GM06990 (cell line): ENCODE data around the gene RGS7.
"Not testable (repeated sequence)": the region's sequence is repeated elsewhere in the genome, so short reads cannot be mapped to it uniquely, and the experiment has no call there.

Experiments
- DNase-seq: peaks from one replicate; pipeline ENCODE4 v3.0.0-alpha.2; 2011; ENCODE audit not compliant: insufficient read length; ENCODE audit errors: extremely low read depth
- H3K27me3 ChIP-seq: replicated peaks from 2 replicates; pipeline ENCODE4 v1.6.0; 2011; ENCODE audit warnings: low read length; ENCODE audit not compliant: control insufficient read depth, insufficient read depth
- H3K36me3 ChIP-seq: 2 replicates; pipeline ENCODE4 v1.5.1; 2011; ENCODE audit warnings: low read length; ENCODE audit not compliant: control insufficient read depth, insufficient read depth
- H3K4me3 ChIP-seq: replicated peaks from 2 replicates; pipeline ENCODE4 v1.5.1; 2011; ENCODE audit warnings: low read depth, mild to moderate bottlenecking, control low read depth, low read length
- TF ChIP-seq, protein P1 (sequence below): IDR thresholded peaks from 2 replicates; pipeline ENCODE4 v1.5.1; 2011; ENCODE audit warnings: low read length, control low read depth, mild to moderate bottlenecking, inconsistent platforms; ENCODE audit not compliant: insufficient read depth, poor library complexity, severe bottlenecking

The RGS7 gene

DNA sequence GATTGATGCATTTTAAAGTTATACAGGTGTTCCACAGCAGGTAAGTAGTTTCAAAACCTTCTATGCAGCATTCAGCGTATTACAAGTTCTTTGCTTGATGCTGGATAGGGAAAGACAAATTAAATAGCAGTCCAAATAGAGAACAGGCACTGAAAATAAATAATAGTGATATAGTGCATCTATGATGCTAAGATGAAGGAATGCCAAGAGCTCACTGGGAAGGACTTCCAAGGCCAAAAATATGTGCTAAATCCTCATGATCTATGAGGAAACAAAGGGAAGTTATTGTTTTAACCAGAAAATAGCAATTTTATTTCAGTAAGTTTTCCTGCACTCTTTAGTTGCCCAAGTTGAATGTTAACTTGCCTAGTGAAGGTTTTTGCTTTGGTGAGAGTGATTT is 617.3 kb downstream of the RGS7 start:
- H3K4me3 ChIP-seq: no peak overlapping the region
- H3K27me3 ChIP-seq: no peaks in the 10 kb centered on the region
- no peak for DNase-seq
- TF ChIP-seq, protein P1, sequence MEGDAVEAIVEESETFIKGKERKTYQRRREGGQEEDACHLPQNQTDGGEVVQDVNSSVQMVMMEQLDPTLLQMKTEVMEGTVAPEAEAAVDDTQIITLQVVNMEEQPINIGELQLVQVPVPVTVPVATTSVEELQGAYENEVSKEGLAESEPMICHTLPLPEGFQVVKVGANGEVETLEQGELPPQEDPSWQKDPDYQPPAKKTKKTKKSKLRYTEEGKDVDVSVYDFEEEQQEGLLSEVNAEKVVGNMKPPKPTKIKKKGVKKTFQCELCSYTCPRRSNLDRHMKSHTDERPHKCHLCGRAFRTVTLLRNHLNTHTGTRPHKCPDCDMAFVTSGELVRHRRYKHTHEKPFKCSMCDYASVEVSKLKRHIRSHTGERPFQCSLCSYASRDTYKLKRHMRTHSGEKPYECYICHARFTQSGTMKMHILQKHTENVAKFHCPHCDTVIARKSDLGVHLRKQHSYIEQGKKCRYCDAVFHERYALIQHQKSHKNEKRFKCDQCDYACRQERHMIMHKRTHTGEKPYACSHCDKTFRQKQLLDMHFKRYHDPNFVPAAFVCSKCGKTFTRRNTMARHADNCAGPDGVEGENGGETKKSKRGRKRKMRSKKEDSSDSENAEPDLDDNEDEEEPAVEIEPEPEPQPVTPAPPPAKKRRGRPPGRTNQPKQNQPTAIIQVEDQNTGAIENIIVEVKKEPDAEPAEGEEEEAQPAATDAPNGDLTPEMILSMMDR: no peak
- no peaks in the 10 kb centered on the region for H3K36me3 ChIP-seq

DNA sequence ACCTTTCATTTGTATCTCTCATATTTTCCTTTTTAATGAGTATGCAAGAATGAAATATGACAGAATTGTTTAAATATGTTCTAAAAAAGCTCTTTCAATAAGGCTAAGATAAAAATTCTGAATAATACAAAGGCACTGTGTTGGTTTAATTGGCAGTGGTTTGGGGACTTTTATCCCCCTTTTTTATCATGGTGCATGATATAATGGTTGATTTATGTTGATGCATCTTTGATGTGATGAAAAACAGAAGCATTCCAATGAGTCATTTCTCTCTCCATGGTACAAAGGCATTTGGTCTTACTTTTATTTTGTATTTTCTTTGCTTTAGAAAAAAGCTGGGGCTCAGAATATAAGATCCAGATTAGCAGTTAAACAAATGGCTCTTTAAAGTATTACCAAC is 617.9 kb downstream of the RGS7 start:
- Histone ChIP-seq H3K27me3 (no peaks in the 10 kb centered on the region), H3K36me3 (no peaks in the 10 kb centered on the region), H3K4me3 (no peak overlapping the region)
- no peak for DNase-seq
- TF ChIP-seq, protein P1: no peak

DNA sequence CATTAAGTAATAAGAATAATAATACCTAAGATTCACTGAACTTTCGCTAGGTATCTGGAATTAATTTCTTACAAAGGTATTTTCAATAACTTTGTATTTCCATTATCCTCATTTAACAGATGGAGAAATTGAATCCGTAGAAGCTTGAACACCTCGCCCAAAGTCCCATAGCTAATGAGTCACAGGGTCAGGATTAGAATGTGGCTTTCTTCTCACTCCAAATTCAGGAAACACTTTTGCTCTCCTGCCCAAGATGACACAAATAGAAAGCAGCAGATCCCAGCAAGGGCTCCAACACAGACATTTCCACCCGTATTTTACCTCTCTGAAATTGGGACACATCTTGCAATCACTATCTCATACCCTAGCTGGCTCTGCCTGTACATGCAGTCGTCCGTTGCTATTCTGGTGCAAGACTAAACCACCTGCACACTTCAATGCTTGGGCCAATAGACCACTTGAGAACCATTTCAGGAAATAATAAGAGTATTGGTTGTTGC is 619.2 kb downstream of the RGS7 start:
- TF ChIP-seq, protein P1: no peak
- Histone ChIP-seq H3K27me3 (no peaks in the 10 kb centered on the region), H3K36me3 (no peaks in the 10 kb centered on the region), H3K4me3 (no peak overlapping the region)
- no peak for DNase-seq

DNA sequence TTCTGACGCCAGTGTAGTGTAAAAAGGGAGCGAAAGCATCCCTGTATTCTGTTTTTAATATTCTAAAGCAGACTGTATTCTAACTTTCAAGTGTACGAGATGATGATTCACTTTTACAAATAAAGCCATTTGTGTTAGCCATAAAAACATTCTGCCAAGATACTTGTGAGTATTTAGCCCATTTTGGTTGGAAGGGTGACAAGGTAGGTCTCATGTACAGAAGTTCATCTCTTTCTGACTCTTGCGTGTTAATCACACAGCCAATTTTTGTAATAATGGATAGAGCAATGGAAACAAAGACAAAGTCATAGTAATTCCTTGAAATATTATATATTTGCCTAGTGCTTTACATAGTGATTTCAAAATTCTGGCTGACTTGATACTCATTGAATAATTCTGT is 619.7 kb downstream of the RGS7 start:
- DNase-seq: no peak
- Histone ChIP-seq H3K36me3 (no peaks in the 10 kb centered on the region), H3K27me3 (no peaks in the 10 kb centered on the region), H3K4me3 (no peak overlapping the region)
- TF ChIP-seq, protein P1: no peak

DNA sequence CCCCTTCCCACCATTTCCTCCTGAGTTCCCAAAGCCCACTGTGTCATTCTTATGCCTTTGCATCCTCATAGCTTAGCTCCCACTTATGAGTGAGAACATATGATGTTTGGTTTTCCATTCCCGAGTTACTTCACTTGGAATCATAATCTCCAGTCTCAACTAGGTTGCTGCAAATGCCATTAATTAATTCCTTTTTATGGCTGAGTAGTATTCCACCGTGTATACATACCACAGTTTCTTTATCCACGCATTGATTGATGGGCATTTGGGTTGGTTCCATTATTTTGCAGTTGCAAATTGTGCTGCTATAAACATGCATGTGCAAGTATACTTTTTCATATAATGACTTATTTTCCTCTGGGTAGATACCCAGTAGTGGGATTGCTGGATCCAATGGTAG is 622.3 kb downstream of the RGS7 start:
- not testable (repeated sequence) for DNase-seq, H3K4me3 ChIP-seq, H3K27me3 ChIP-seq, H3K36me3 ChIP-seq

DNA sequence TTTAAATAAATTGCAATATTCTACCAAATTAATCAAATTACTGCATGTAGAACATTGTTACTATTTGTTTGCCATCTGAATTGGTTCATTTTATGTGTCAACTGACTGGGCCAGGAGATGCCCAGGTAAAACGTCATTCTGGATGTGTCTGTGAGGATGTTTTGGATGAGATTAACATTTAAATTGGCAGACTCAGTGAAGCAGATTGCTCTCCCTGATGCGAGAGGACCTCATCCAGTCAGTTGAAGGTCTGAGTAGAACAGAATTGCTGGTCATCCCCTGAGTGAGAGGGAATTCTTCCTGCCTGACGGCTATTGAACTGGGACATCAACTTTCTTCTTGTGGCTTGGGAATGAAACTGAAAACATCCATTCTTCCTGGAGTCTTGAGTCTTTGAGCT is 623.0 kb downstream of the RGS7 start:
- no peak for DNase-seq
- no peaks in the 10 kb centered on the region for H3K27me3 ChIP-seq
- TF ChIP-seq, protein P1: no peak
- H3K36me3 ChIP-seq: no peaks in the 10 kb centered on the region
- no peak overlapping the region for H3K4me3 ChIP-seq
